NCI-H2081 treated with DMSO at 0.1 percent for 48 hours (cell line): ENCODE data around the gene KITLG.
"Not testable (repeated sequence)": the region's sequence is repeated elsewhere in the genome, so short reads cannot be mapped to it uniquely, and the experiment has no call there.

Source experiments
- DNase-seq: peaks from one replicate; lab custom pipeline; 2025; lab: John Stamatoyannopoulos, UW

The KITLG gene

GRCh38 chr12:88538697-88539096 is 41.6 kb downstream of the KITLG start:
- no peak for DNase-seq

GRCh38 chr12:88538250-88538649 is 42.0 kb downstream of the KITLG start:
- no peak for DNase-seq

- DNase-seq, result no peak
These were observed 49.4 kb downstream of the KITLG start for GRCh38 chr12:88530868-88531267.

GRCh38 chr12:88529531-88530488 is 50.5 kb downstream of the KITLG start:
- DNase-seq, result peak; percentile 55

GRCh38 chr12:88522961-88523360 is 57.3 kb downstream of the KITLG start:
- DNase-seq, result no peak

GRCh38 chr12:88520436-88520820 is 59.8 kb downstream of the KITLG start:
- DNase-seq, result no peak

GRCh38 chr12:88519802-88520435 is 60.4 kb downstream of the KITLG start:
- DNase-seq, result no peak

GRCh38 chr12:88518863-88519403 is 61.3 kb downstream of the KITLG start:
- no peak for DNase-seq

- DNase-seq, result no peak
These were observed 63.5 kb downstream of the KITLG start for GRCh38 chr12:88516811-88517210.

- no peak for DNase-seq
These were observed 69.4 kb downstream of the KITLG start for GRCh38 chr12:88510843-88511242.

GRCh38 chr12:88509851-88510250 is 70.4 kb downstream of the KITLG start:
- no peak for DNase-seq

- no peak for DNase-seq
These were observed 70.9 kb downstream of the KITLG start for GRCh38 chr12:88509347-88509746.

- not testable (repeated sequence) for DNase-seq
These were observed 72.4 kb downstream of the KITLG start for GRCh38 chr12:88507851-88508250.

- no peak for DNase-seq
These were observed 73.0 kb downstream of the KITLG start for GRCh38 chr12:88507270-88507669.

- no peak for DNase-seq
These were observed 74.6 kb downstream of the KITLG start for GRCh38 chr12:88505696-88506095.

GRCh38 chr12:88503281-88503703 is 77.0 kb downstream of the KITLG start:
- no peak for DNase-seq

GRCh38 chr12:88501972-88502938 is 78.0 kb downstream of the KITLG start:
- no peak for DNase-seq

- DNase-seq, result no peak
These were observed 83.3 kb downstream of the KITLG start for GRCh38 chr12:88496891-88497371.

- no peak for DNase-seq
These were observed 83.8 kb downstream of the KITLG start for GRCh38 chr12:88496429-88496828.

- no peak for DNase-seq
These were observed 85.2 kb downstream of the KITLG start for GRCh38 chr12:88495031-88495430.

GRCh38 chr12:88494520-88494919 is 85.8 kb downstream of the KITLG start:
- no peak for DNase-seq

- no peak for DNase-seq
These were observed 86.6 kb downstream of the KITLG start for GRCh38 chr12:88493636-88494035.
